ENCODE data around the gene RASA3.

RASA3 gene

DNA sequence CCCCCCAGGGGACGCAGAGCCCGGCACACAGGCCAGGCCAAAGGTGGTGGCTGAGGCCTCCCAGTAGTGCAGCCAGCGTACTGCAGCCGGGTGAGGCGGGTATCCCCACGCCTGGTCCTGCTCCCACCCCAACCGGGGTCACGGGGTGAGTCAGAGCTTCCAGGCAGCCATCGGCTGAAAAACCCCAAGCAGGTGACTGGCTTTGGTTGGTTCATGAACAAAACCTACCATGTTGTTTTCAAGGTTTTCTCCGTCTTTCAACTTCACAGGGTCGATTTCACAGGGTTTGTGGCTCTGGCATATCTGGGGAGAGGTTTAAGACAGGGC, 116.5 kb downstream of the RASA3 start:
- TF ChIP-seq, protein P1, sequence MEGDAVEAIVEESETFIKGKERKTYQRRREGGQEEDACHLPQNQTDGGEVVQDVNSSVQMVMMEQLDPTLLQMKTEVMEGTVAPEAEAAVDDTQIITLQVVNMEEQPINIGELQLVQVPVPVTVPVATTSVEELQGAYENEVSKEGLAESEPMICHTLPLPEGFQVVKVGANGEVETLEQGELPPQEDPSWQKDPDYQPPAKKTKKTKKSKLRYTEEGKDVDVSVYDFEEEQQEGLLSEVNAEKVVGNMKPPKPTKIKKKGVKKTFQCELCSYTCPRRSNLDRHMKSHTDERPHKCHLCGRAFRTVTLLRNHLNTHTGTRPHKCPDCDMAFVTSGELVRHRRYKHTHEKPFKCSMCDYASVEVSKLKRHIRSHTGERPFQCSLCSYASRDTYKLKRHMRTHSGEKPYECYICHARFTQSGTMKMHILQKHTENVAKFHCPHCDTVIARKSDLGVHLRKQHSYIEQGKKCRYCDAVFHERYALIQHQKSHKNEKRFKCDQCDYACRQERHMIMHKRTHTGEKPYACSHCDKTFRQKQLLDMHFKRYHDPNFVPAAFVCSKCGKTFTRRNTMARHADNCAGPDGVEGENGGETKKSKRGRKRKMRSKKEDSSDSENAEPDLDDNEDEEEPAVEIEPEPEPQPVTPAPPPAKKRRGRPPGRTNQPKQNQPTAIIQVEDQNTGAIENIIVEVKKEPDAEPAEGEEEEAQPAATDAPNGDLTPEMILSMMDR (IDR thresholded peaks at IDR 0.05; ENCODE audit: low read depth, low read length, missing control alignments) = no peak
- no peak for DNase-seq (ENCODE audit: low read depth)
- H3K4me3 ChIP-seq (ENCODE audit: low read depth, low read length) = no peak overlapping the region

DNA sequence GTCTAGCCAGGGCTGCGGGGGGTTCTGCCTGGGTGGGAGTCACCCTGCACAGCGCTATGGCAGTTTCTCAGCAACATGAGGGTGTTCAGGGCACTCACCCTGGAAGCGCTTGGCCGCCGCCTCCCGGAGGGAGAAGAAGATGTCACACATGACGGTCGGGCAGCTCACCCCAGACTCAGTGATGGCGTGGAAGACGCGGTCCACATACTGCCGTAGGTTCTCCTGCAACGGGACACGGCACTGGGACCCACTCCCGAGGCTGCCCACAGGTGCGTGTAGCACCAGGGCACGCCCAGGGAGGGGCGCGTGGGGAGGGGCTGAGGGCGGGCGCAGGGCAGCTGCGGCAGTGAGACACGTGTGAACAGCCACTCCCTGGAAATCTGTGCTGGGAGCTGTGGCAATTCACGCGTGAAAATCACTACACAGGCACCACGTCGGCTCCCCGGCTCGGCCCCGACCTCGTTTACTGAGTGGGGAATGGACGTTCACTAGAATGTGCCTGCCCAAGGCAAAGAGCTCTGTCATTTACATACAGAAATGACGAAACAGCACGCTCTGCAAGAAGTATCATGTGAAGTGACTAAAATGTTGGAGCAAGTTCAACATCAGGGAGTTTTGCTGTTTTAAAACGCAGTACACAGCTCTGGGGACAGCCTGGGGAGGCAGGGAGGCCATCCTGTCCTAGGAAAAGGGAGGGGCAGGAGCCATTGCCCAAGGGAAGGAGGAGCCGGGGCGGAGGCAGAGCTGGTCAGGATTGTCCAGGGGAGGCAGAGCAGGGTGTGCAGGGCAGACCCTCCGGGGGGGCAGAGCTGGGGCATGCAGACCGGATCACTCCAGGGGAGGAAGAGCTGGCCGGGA, 117.1 kb downstream of the RASA3 start:
- no peak overlapping the region for H3K4me3 ChIP-seq (ENCODE audit: low read depth, low read length)
- TF ChIP-seq, protein P1 (IDR thresholded peaks at IDR 0.05; ENCODE audit: low read depth, low read length, missing control alignments) = no peak
- DNase-seq (ENCODE audit: low read depth) = no peak

DNA sequence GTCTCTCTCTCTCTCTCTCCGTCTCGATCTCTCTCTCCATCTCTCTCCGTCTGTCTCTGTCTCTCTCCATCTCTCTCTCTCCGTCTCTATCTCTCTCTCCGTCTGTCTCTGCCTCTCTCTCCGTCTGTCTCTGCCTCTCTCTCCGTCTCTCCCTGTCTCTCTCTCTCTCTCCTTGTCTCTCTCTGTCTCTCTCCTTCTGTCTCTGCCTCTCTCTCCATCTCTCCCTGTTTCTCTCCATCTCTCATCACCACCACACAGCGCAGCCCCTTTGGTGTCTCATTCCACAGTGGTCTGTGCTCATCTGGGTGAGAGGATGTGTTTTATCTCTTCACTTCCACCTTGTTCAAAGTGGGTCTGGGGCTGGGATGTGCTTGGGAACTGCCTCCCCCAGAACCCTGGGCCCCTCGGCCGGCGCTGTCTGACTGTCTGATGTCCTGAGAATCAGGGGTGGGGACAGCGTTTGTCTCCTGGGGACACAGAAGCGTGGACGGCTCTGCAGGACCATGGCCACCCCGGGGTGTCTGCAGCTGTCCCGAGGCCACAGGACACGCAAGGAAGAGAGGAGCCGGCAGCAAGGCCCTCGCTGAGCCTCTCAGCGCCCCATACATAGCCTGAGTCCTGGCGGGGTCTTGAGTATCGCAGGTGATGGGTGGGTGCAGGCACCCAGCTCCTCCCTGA, 118.3 kb downstream of the RASA3 start:
- TF ChIP-seq, protein P1 (IDR thresholded peaks at IDR 0.05; ENCODE audit: low read depth, low read length, missing control alignments) = no peak
- no peak overlapping the region for H3K4me3 ChIP-seq (ENCODE audit: low read depth, low read length)
- DNase-seq (ENCODE audit: low read depth) = no peak

DNA sequence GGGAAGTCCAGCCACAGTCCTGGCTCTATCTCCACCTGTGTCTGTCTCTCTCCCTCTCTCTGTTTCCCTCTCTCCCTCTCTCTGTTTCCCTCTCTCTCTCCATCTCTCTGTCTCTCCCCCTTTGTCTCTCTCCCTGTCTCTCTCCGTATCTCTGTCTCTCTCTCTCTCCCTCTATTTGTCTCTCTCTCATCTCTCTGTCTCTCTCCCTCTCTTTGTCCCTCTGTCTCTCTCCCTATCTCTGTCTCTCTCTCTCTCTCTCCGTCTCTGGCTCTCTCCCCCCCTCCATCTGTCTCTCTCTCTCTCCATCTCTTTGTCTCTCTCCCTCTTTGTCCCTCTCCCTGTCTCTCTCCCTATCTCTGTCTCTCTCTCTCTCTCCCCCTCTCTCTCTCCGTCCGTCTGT, 119.1 kb downstream of the RASA3 start:
- no peak overlapping the region for H3K4me3 ChIP-seq (ENCODE audit: low read depth, low read length)
- DNase-seq (ENCODE audit: low read depth) = no peak
- TF ChIP-seq, protein P1 (IDR thresholded peaks at IDR 0.05; ENCODE audit: low read depth, low read length, missing control alignments) = no peak

DNA sequence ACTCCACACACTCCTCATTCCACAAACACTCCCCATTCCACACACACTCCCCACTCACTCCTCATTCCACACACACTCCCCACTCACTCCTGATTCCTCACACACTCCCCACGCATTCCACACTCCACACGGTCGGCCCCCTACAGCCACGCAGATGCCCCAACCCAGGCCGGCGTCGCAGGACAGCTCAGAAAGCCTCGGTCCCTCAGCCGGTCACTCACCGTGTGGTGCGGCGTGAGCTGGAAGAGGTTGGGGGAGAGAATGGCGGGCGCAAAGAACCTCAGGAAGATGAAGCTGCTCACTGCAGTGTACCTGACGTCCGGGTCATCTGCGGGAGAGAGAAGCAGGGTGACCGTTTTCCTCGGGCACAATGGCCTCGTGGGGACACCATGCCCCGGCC, 119.5 kb downstream of the RASA3 start:
- DNase-seq (ENCODE audit: low read depth) = no peak
- H3K4me3 ChIP-seq (ENCODE audit: low read depth, low read length) = no peak overlapping the region
- TF ChIP-seq, protein P1 (IDR thresholded peaks at IDR 0.05; ENCODE audit: low read depth, low read length, missing control alignments) = no peak

DNA sequence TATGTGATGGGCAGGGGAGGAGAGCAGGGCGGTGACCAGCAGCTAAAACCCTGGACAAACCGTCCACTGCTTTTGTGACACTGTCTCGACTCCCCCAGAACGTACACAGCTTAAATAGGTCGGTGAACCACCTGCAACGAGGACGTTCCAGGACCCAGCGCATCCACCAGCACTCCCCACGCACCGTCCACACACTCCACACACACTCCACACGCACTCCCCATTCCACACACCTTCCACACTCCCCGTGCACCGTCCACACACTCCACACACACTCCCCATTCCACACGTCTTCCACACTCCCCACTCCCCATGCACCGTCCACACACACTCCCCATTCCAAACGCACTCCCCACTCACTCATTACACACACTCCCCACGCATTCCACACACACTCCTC, 120.3 kb downstream of the RASA3 start:
- DNase-seq (ENCODE audit: low read depth) = no peak
- TF ChIP-seq, protein P1 (IDR thresholded peaks at IDR 0.05; ENCODE audit: low read depth, low read length, missing control alignments) = no peak
- no peak overlapping the region for H3K4me3 ChIP-seq (ENCODE audit: low read depth, low read length)
